Sigmoid colon (tissue), 3 donors: ENCODE measurements around the gene ANKRD2.
"Not testable (repeated sequence)": the region's sequence is repeated elsewhere in the genome, so short reads cannot be mapped to it uniquely, and the experiment has no call there.

ENCODE experiments used
- POLR2A ChIP-seq, 2 donors: fragments of 450-650 bp; IDR thresholded peaks; one replicate each; pipeline ENCODE4 v1.6.1; 2016; ENCODE audit warnings: antibody characterized with exemption in 2 of 2, mild to moderate bottlenecking in 2 of 2, moderate library complexity in 2 of 2
- TF ChIP-seq, protein P1 (sequence below), 4 experiments: fragments of 450-650 bp in 3 of 4; fragments of 200-600 bp in 1 of 4; IDR thresholded peaks; one replicate each; pipeline ENCODE4 v1.5.1; 2016 to 2019; ENCODE audit warnings: antibody characterized with exemption in 4 of 4, mild to moderate bottlenecking in 3 of 4, moderate library complexity in 2 of 4

- TF ChIP-seq, protein P1, sequence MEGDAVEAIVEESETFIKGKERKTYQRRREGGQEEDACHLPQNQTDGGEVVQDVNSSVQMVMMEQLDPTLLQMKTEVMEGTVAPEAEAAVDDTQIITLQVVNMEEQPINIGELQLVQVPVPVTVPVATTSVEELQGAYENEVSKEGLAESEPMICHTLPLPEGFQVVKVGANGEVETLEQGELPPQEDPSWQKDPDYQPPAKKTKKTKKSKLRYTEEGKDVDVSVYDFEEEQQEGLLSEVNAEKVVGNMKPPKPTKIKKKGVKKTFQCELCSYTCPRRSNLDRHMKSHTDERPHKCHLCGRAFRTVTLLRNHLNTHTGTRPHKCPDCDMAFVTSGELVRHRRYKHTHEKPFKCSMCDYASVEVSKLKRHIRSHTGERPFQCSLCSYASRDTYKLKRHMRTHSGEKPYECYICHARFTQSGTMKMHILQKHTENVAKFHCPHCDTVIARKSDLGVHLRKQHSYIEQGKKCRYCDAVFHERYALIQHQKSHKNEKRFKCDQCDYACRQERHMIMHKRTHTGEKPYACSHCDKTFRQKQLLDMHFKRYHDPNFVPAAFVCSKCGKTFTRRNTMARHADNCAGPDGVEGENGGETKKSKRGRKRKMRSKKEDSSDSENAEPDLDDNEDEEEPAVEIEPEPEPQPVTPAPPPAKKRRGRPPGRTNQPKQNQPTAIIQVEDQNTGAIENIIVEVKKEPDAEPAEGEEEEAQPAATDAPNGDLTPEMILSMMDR (IDR thresholded peaks at IDR 0.05): not testable (repeated sequence)
- TF ChIP-seq POLR2A (IDR thresholded peaks at IDR 0.05): not testable (repeated sequence)
Observed at GRCh38 chr10:97576487-97576886, 3.9 kb downstream of the ANKRD2 start.
